WERI-Rb-1 (cell line): Measurements from ENCODE around the gene DUSP11.
"Not testable (repeated sequence)": the region's sequence is repeated elsewhere in the genome, so short reads cannot be mapped to it uniquely, and the experiment has no call there.

Source experiments
- DNase-seq: peaks from one replicate; pipeline ENCODE4 v3.0.0-alpha.2; 2020
- H3K27ac ChIP-seq: fragments of 250-450 bp; sonication (Bioruptor Pico); 2 replicates; pipeline ENCODE4 v1.5.1; 2020; ENCODE audit warnings: mild to moderate bottlenecking, moderate library complexity
- H3K27me3 ChIP-seq: fragments of 250-450 bp; sonication (Bioruptor Pico); 2 replicates; pipeline ENCODE4 v1.5.1; 2021; ENCODE audit warnings: mild to moderate bottlenecking, low read depth, moderate library complexity; ENCODE audit not compliant: insufficient read depth, severe bottlenecking
- H3K36me3 ChIP-seq: fragments of 250-450 bp; sonication (Bioruptor Pico); 2 replicates; pipeline ENCODE4 v1.5.1; 2020; ENCODE audit warnings: mild to moderate bottlenecking, moderate library complexity
- H3K4me3 ChIP-seq: 2 replicates; pipeline ENCODE4 v1.5.1; 2011; ENCODE audit warnings: low read depth, mild to moderate bottlenecking, control low read depth, low read length
- H3K9me3 ChIP-seq: fragments of 250-450 bp; sonication (Bioruptor Pico); 2 replicates; pipeline ENCODE4 v1.5.1; 2021; ENCODE audit warnings: mild to moderate bottlenecking, moderate library complexity; ENCODE audit not compliant: severe bottlenecking
- CTCF ChIP-seq: IDR thresholded peaks from 2 replicates; pipeline ENCODE4 v1.5.1; 2011; ENCODE audit warnings: low read depth, mild to moderate bottlenecking, control low read depth, inconsistent platforms, low read length

DUSP11 gene

GRCh38 chr2:73736855-73737779 is 42.8 kb downstream of the DUSP11 start, which contains the start of gene TPRKB:
TSS of gene TPRKB (minus strand) at chr2:73737345. CDS start at chr2:73734569, 2,776 bp downstream.
- Histone ChIP-seq H3K4me3 (peak within 1 kb of the TSS; percentile 100), H3K36me3 (peaks cover 22% of the 10 kb centered on the region), H3K27me3 (no peaks in the 10 kb centered on the region), H3K27ac (peak within 1 kb of the TSS; percentile 83), H3K9me3 (peaks cover 9% of the 10 kb centered on the region)
- peak; percentile 99 for DNase-seq
- no peak for TF ChIP-seq CTCF

GRCh38 chr2:73736378-73736777 is 43.5 kb downstream of the DUSP11 start:
- TF ChIP-seq CTCF, result no peak
- peak overlapping the region; percentile 83 for H3K27ac ChIP-seq

GRCh38 chr2:73730810-73731209 is 49.1 kb downstream of the DUSP11 start:
- Histone ChIP-seq H3K36me3 (peaks cover 60% of the 10 kb centered on the region), H3K27me3 (no peaks in the 10 kb centered on the region), H3K9me3 (no peaks in the 10 kb centered on the region), H3K4me3 (no peak overlapping the region), H3K27ac (no peak overlapping the region)
- no peak for DNase-seq
- TF ChIP-seq CTCF, result no peak

More at GRCh38 chr2:73736378-73736777, 43.5 kb downstream of the DUSP11 start:
- Histone ChIP-seq H3K4me3 (peak overlapping the region; percentile 100), H3K9me3 (peaks cover 9% of the 10 kb centered on the region), H3K27me3 (no peaks in the 10 kb centered on the region), H3K36me3 (peaks cover 29% of the 10 kb centered on the region)
- no peak for DNase-seq

- Histone ChIP-seq H3K4me3 (no peak overlapping the region), H3K9me3 (no peaks in the 10 kb centered on the region), H3K27ac (no peak overlapping the region), H3K36me3 (peaks cover 49% of the 10 kb centered on the region), H3K27me3 (no peaks in the 10 kb centered on the region)
- DNase-seq, result no peak
- no peak for TF ChIP-seq CTCF
Observed at GRCh38 chr2:73728711-73729110, 51.2 kb downstream of the DUSP11 start.

- DNase-seq, result no peak
- H3K4me3 ChIP-seq, result no peak overlapping the region
- H3K27ac ChIP-seq, result no peak overlapping the region
- H3K9me3 ChIP-seq, result no peaks in the 10 kb centered on the region
- H3K27me3 ChIP-seq, result no peaks in the 10 kb centered on the region
- TF ChIP-seq CTCF, result no peak
- peaks cover 46% of the 10 kb centered on the region for H3K36me3 ChIP-seq
Observed at GRCh38 chr2:73728043-73728442, 51.9 kb downstream of the DUSP11 start.

GRCh38 chr2:73726657-73727056 is 53.2 kb downstream of the DUSP11 start:
- peaks cover 36% of the 10 kb centered on the region for H3K36me3 ChIP-seq
- H3K27ac ChIP-seq, H3K27me3 ChIP-seq, H3K9me3 ChIP-seq, DNase-seq, H3K4me3 ChIP-seq: not testable (repeated sequence)
